NT2/D1 (cell line): ENCODE results near the gene MIF4GD.

Experiments used
- DNase-seq: peaks from one replicate; pipeline ENCODE4 v3.0.0-alpha.2; 2011; ENCODE audit warnings: low read depth, low spot score
- H3K27me3 ChIP-seq: 2 replicates; pipeline ENCODE4 v1.6.0; 2011; ENCODE audit warnings: mild to moderate bottlenecking; ENCODE audit not compliant: insufficient read length, insufficient read depth
- H3K36me3 ChIP-seq: 2 replicates; pipeline ENCODE4 v1.6.1; 2011; ENCODE audit warnings: mild to moderate bottlenecking, low read length, mixed read lengths; ENCODE audit not compliant: insufficient read depth, insufficient read length
- H3K4me1 ChIP-seq: 2 replicates; pipeline ENCODE4 v1.5.1; 2011; ENCODE audit not compliant: insufficient read depth, insufficient read length
- H3K4me3 ChIP-seq: 2 replicates; pipeline ENCODE4 v1.5.1; 2011; ENCODE audit warnings: low read depth; ENCODE audit not compliant: insufficient read length
- H3K9ac ChIP-seq: 2 replicates; pipeline ENCODE4 v1.6.0; 2011; ENCODE audit warnings: low read depth; ENCODE audit not compliant: insufficient read length
- H3K9me3 ChIP-seq: 2 replicates; pipeline ENCODE4 v1.5.1; 2011; ENCODE audit warnings: mild to moderate bottlenecking, low read length; ENCODE audit not compliant: insufficient read depth
- SUZ12 ChIP-seq: IDR thresholded peaks from 2 replicates; pipeline ENCODE4 v1.6.1; 2011; ENCODE audit not compliant: insufficient read length, insufficient read depth; ENCODE audit errors: extremely low read depth
- YY1 ChIP-seq: IDR thresholded peaks from 2 replicates; pipeline ENCODE4 v1.6.1; 2011; ENCODE audit not compliant: insufficient read length, insufficient read depth
- ZNF274 ChIP-seq: IDR thresholded peaks from 2 replicates; pipeline ENCODE4 v1.6.1; 2011; ENCODE audit warnings: mild to moderate bottlenecking, low read depth, low read length

The MIF4GD gene

GRCh38 chr17:75237100-75238014 is 33.7 kb downstream of the MIF4GD start:
- Histone ChIP-seq H3K27me3 (no peaks in the 10 kb centered on the region), H3K4me1 (peaks cover 17% of the 10 kb centered on the region), H3K9ac (no peak overlapping the region), H3K36me3 (peaks cover 91% of the 10 kb centered on the region), H3K9me3 (no peaks in the 10 kb centered on the region), H3K4me3 (no peak overlapping the region)
- no peak for DNase-seq
- TF ChIP-seq YY1, result no peak

GRCh38 chr17:75232786-75233185 is 38.2 kb downstream of the MIF4GD start:
- no peak for DNase-seq
- Histone ChIP-seq H3K9ac (no peak overlapping the region), H3K36me3 (peaks cover 90% of the 10 kb centered on the region), H3K27me3 (no peaks in the 10 kb centered on the region), H3K9me3 (no peaks in the 10 kb centered on the region), H3K4me1 (peaks cover 3% of the 10 kb centered on the region), H3K4me3 (no peak overlapping the region)
- TF ChIP-seq ZNF274, result no peak
- TF ChIP-seq SUZ12, result no peak
- no peak for TF ChIP-seq YY1

GRCh38 chr17:75231741-75232464 is 39.1 kb downstream of the MIF4GD start:
- Histone ChIP-seq H3K9ac (no peak overlapping the region), H3K4me3 (no peak overlapping the region), H3K36me3 (peaks cover 89% of the 10 kb centered on the region), H3K9me3 (no peaks in the 10 kb centered on the region), H3K4me1 (no peaks in the 10 kb centered on the region), H3K27me3 (no peaks in the 10 kb centered on the region)
- DNase-seq, result no peak
- no peak for TF ChIP-seq YY1
- no peak for TF ChIP-seq SUZ12
- TF ChIP-seq ZNF274, result no peak

- Histone ChIP-seq H3K4me1 (no peaks in the 10 kb centered on the region), H3K36me3 (peaks cover 89% of the 10 kb centered on the region), H3K9me3 (no peaks in the 10 kb centered on the region), H3K4me3 (no peak overlapping the region), H3K27me3 (no peaks in the 10 kb centered on the region), H3K9ac (no peak overlapping the region)
- no peak for DNase-seq
- TF ChIP-seq ZNF274 (no peak), SUZ12 (no peak), YY1 (no peak)
Measured at GRCh38 chr17:75231071-75231470, 40.0 kb downstream of the MIF4GD start.

GRCh38 chr17:75228847-75229246 is 42.2 kb downstream of the MIF4GD start:
- Histone ChIP-seq H3K4me3 (no peak overlapping the region), H3K4me1 (no peaks in the 10 kb centered on the region), H3K9me3 (no peaks in the 10 kb centered on the region), H3K9ac (no peak overlapping the region), H3K36me3 (peaks cover 87% of the 10 kb centered on the region), H3K27me3 (no peaks in the 10 kb centered on the region)
- no peak for DNase-seq
- TF ChIP-seq YY1, result no peak
- TF ChIP-seq ZNF274, result no peak
- TF ChIP-seq SUZ12, result no peak

GRCh38 chr17:75228305-75228704 is 42.7 kb downstream of the MIF4GD start:
- no peaks in the 10 kb centered on the region for H3K9me3 ChIP-seq
- no peak overlapping the region for H3K4me3 ChIP-seq
- no peaks in the 10 kb centered on the region for H3K27me3 ChIP-seq
- DNase-seq, result no peak
- TF ChIP-seq YY1 (no peak), ZNF274 (no peak), SUZ12 (no peak)
- no peaks in the 10 kb centered on the region for H3K4me1 ChIP-seq
- H3K36me3 ChIP-seq, result peaks cover 91% of the 10 kb centered on the region
- no peak overlapping the region for H3K9ac ChIP-seq

- TF ChIP-seq SUZ12, result no peak
- no peak for TF ChIP-seq ZNF274
- TF ChIP-seq YY1, result no peak
- H3K9me3 ChIP-seq, result no peaks in the 10 kb centered on the region
- H3K27me3 ChIP-seq, result no peaks in the 10 kb centered on the region
- peaks cover 92% of the 10 kb centered on the region for H3K36me3 ChIP-seq
- H3K4me1 ChIP-seq, result no peaks in the 10 kb centered on the region
- no peak for DNase-seq
- no peak overlapping the region for H3K9ac ChIP-seq
- H3K4me3 ChIP-seq, result no peak overlapping the region
Measured at GRCh38 chr17:75227729-75228128, 43.3 kb downstream of the MIF4GD start.
